ENCODE data around the gene NR2E1.

The NR2E1 gene

GRCh38 chr6:108164543-108164814 lies 1.3 kb upstream of the NR2E1 start:
- Histone ChIP-seq H4K20me1 (ENCODE audit: insufficient read depth, low read length) (no peaks in the 10 kb centered on the region), H2AFZ (ENCODE audit: low read length) (no peak overlapping the region), H3K4me2 (ENCODE audit: low read length) (no peak overlapping the region), H3K36me3 (ENCODE audit: insufficient read depth, low read length) (no peaks in the 10 kb centered on the region), H3K9me3 (ENCODE audit: low read length) (no peaks in the 10 kb centered on the region), H3K9me2 (ENCODE audit: low read depth, low read length) (no peaks in the 10 kb centered on the region), H3K4me3 (ENCODE audit: low read depth, low read length, poor library complexity, severe bottlenecking) (no peak overlapping the region), H3F3A (ENCODE audit: insufficient read depth, low read length) (no peaks in the 10 kb centered on the region), H3K4me1 (ENCODE audit: insufficient read depth, low read length, severe bottlenecking) (peaks cover 13% of the 10 kb centered on the region), H3K79me2 (ENCODE audit: insufficient read depth, low read length) (no peaks in the 10 kb centered on the region), H3K27me3 (ENCODE audit: insufficient read depth, low read length) (peaks cover 12% of the 10 kb centered on the region), H3K27ac (ENCODE audit: low read depth, low read length, poor library complexity, severe bottlenecking) (no peak overlapping the region), H3K9ac (ENCODE audit: low read length) (no peak overlapping the region)
- TF ChIP-seq EZH2 (IDR thresholded peaks at IDR 0.05; ENCODE audit: borderline replicate concordance, low read length) = no peak
- TF ChIP-seq, protein P1, sequence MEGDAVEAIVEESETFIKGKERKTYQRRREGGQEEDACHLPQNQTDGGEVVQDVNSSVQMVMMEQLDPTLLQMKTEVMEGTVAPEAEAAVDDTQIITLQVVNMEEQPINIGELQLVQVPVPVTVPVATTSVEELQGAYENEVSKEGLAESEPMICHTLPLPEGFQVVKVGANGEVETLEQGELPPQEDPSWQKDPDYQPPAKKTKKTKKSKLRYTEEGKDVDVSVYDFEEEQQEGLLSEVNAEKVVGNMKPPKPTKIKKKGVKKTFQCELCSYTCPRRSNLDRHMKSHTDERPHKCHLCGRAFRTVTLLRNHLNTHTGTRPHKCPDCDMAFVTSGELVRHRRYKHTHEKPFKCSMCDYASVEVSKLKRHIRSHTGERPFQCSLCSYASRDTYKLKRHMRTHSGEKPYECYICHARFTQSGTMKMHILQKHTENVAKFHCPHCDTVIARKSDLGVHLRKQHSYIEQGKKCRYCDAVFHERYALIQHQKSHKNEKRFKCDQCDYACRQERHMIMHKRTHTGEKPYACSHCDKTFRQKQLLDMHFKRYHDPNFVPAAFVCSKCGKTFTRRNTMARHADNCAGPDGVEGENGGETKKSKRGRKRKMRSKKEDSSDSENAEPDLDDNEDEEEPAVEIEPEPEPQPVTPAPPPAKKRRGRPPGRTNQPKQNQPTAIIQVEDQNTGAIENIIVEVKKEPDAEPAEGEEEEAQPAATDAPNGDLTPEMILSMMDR (IDR thresholded peaks at IDR 0.05; ENCODE audit: low read length) = no peak

DNA sequence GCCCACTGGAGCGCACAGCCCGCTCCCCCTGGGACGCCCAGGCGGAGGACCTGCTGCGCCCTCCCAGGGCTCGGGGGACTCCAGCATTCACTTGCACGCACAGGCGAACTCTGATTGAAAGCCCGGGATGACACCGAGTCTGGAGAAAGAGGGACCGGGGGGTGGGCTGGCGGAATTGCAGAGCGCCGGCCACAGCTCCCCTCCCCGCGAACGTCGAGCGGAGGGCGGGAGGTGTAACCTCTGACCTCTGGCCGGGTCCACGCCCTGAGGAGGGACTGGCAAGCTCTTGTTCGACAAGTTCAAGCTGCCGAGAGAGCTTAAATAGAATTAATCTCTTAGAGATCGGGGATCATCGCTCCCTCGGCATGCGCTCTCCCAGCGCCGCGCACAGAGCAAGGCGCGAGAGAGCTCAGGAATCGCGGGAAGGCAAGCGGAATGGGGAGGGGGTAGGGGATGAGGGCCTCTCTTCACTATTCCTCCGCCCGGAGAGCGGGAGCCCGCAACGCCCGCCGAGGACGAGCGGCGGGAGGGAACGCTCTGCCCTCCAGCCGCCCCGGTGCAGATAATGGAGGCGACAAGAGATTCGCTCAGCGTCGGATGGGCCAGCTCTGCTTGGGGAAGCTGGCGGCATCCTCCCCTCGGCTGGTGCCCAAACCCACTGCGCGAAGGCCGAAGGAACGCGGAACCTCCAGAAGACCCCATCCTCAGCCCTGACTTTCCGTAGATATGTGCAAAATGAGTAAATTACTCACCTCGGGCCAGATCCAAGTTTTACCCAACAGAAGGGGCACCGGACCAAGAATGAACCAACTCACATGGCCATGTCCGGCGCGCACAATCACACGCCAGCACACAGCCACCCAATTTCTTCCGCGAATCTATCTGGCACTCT lies 761 bp upstream of the NR2E1 start:
- no peaks in the 10 kb centered on the region for H3K9me3 ChIP-seq (ENCODE audit: low read length)
- TF ChIP-seq, protein P1 (IDR thresholded peaks at IDR 0.05; ENCODE audit: low read length) = no peak
- no peak for TF ChIP-seq EZH2 (IDR thresholded peaks at IDR 0.05; ENCODE audit: borderline replicate concordance, low read length)
- no peak overlapping the region for H3K27ac ChIP-seq (ENCODE audit: low read depth, low read length, poor library complexity, severe bottlenecking)
- no peaks in the 10 kb centered on the region for H3K9me2 ChIP-seq (ENCODE audit: low read depth, low read length)
- no peak overlapping the region for H3K9ac ChIP-seq (ENCODE audit: low read length)
- H2AFZ ChIP-seq (ENCODE audit: low read length) = no peak overlapping the region
- no peaks in the 10 kb centered on the region for H3F3A ChIP-seq (ENCODE audit: insufficient read depth, low read length)
- no peaks in the 10 kb centered on the region for H4K20me1 ChIP-seq (ENCODE audit: insufficient read depth, low read length)
- no peaks in the 10 kb centered on the region for H3K79me2 ChIP-seq (ENCODE audit: insufficient read depth, low read length)
- peaks cover 12% of the 10 kb centered on the region for H3K27me3 ChIP-seq (ENCODE audit: insufficient read depth, low read length)
- no peaks in the 10 kb centered on the region for H3K36me3 ChIP-seq (ENCODE audit: insufficient read depth, low read length)
- H3K4me2 ChIP-seq (ENCODE audit: low read length) = no peak overlapping the region
- no peak overlapping the region for H3K4me3 ChIP-seq (ENCODE audit: low read depth, low read length, poor library complexity, severe bottlenecking)
- H3K4me1 ChIP-seq (ENCODE audit: insufficient read depth, low read length, severe bottlenecking) = peaks cover 13% of the 10 kb centered on the region

GRCh38 chr6:108166664-108167448 lies 1.0 kb downstream of the NR2E1 start:
- H3K36me3 ChIP-seq (ENCODE audit: insufficient read depth, low read length) = no peaks in the 10 kb centered on the region
- H3K27ac ChIP-seq (ENCODE audit: low read depth, low read length, poor library complexity, severe bottlenecking) = no peak overlapping the region
- no peaks in the 10 kb centered on the region for H3K9me3 ChIP-seq (ENCODE audit: low read length)
- TF ChIP-seq, protein P1 (IDR thresholded peaks at IDR 0.05; ENCODE audit: low read length) = no peak
- no peak for TF ChIP-seq EZH2 (IDR thresholded peaks at IDR 0.05; ENCODE audit: borderline replicate concordance, low read length)
- H3K4me1 ChIP-seq (ENCODE audit: insufficient read depth, low read length, severe bottlenecking) = peaks cover 13% of the 10 kb centered on the region
- H3K9ac ChIP-seq (ENCODE audit: low read length) = no peak overlapping the region
- no peaks in the 10 kb centered on the region for H3K79me2 ChIP-seq (ENCODE audit: insufficient read depth, low read length)
- no peaks in the 10 kb centered on the region for H4K20me1 ChIP-seq (ENCODE audit: insufficient read depth, low read length)
- no peaks in the 10 kb centered on the region for H3K9me2 ChIP-seq (ENCODE audit: low read depth, low read length)
- peaks cover 10% of the 10 kb centered on the region for H3K27me3 ChIP-seq (ENCODE audit: insufficient read depth, low read length)
- H2AFZ ChIP-seq (ENCODE audit: low read length) = no peak overlapping the region
- H3F3A ChIP-seq (ENCODE audit: insufficient read depth, low read length) = no peaks in the 10 kb centered on the region
- H3K4me3 ChIP-seq (ENCODE audit: low read depth, low read length, poor library complexity, severe bottlenecking) = no peak overlapping the region
- H3K4me2 ChIP-seq (ENCODE audit: low read length) = no peak overlapping the region

Data from OCI-LY1 (cell line).